K562 (cell line): ENCODE data around the gene CACNA1A. TPM values are rescaled to one million over a fixed set of nuclear protein-coding genes. Genes with fewer than 3 reads are reported as not detected.

ENCODE experiments used
- CC2D1A ChIP-seq: fragments of 450-650 bp; IDR thresholded peaks from 2 replicates; pipeline ENCODE4 v1.6.1; 2017; ENCODE audit warnings: mild to moderate bottlenecking
- CEBPG ChIP-seq, 3 experiments: fragments of 200-800 bp in 1 of 3; sonication (Bioruptor generic) in 1 of 3; sonication (generic) in 1 of 3; formaldehyde crosslinking in 1 of 3; IDR thresholded peaks in 2 of 3; conservative IDR thresholded peaks in 1 of 3; 2 replicates each; pipeline versions ENCODE4 v1.6.1 to v1.8.0; 2016 to 2022; ENCODE audit warnings: missing compliant biosample characterization in 2 of 3, missing genetic modification characterization in 2 of 3, mild to moderate bottlenecking in 1 of 3, missing genetic modification reagents in 1 of 3
- CREB3L1 ChIP-seq: fragments of 450-650 bp; IDR thresholded peaks from 2 replicates; pipeline ENCODE4 v1.6.1; 2014; ENCODE audit warnings: low read depth, mild to moderate bottlenecking, moderate library complexity, borderline replicate concordance
- CREBBP ChIP-seq: IDR thresholded peaks from one replicate; pipeline ENCODE4 v1.6.1; 2012; ENCODE audit warnings: low read depth, mild to moderate bottlenecking, control low read depth, inconsistent platforms, low read length
- CTBP1 ChIP-seq: fragments of 450-650 bp; IDR thresholded peaks from 2 replicates; pipeline ENCODE4 v1.6.1; 2016; ENCODE audit warnings: borderline replicate concordance
- CTCFL ChIP-seq: IDR thresholded peaks from 2 replicates; pipeline ENCODE4 v1.6.1; 2011; ENCODE audit warnings: borderline replicate concordance, low read depth, mild to moderate bottlenecking, moderate library complexity, low read length; ENCODE audit not compliant: insufficient read depth, poor library complexity, severe bottlenecking
- FOS ChIP-seq: IDR thresholded peaks from 3 replicates; pipeline ENCODE4 v1.6.1; 2011; ENCODE audit not compliant: insufficient read length; ENCODE audit errors: extremely low read depth
- HDAC1 ChIP-seq, 2 experiments: fragments of 450-650 bp; IDR thresholded peaks; 2 replicates each; pipeline ENCODE4 v1.6.1; 2016 to 2017; ENCODE audit warnings: inconsistent platforms in 1 of 2, mild to moderate bottlenecking in 1 of 2, moderate library complexity in 1 of 2
- HLTF ChIP-seq: fragments of 450-650 bp; IDR thresholded peaks from 2 replicates; pipeline ENCODE4 v1.6.1; 2016
- NFATC3 ChIP-seq: fragments of 450-650 bp; IDR thresholded peaks from 2 replicates; pipeline ENCODE4 v1.6.1; 2017; ENCODE audit warnings: mild to moderate bottlenecking
- PBX2 ChIP-seq, 2 experiments: IDR thresholded peaks in 1 of 2; conservative IDR thresholded peaks in 1 of 2; 2 replicates each; pipeline ENCODE4 v1.6.1; 2016; ENCODE audit warnings: low read depth in 2 of 2, mild to moderate bottlenecking in 1 of 2, missing compliant biosample characterization in 1 of 2, missing genetic modification characterization in 1 of 2, moderate library complexity in 1 of 2
- POLR2H ChIP-seq: IDR thresholded peaks from 2 replicates; pipeline ENCODE4 v1.6.1; 2016; ENCODE audit warnings: missing genetic modification characterization, low read depth, mild to moderate bottlenecking, control low read depth, missing compliant biosample characterization, moderate library complexity
- PTBP1 ChIP-seq: fragments of 200-400 bp; formaldehyde crosslinking; IDR thresholded peaks from 2 replicates; pipeline ENCODE4 v1.6.1; 2017; ENCODE audit warnings: low read depth, low read length
- SMC3 ChIP-seq: conservative IDR thresholded peaks from 2 replicates; pipeline ENCODE4 v1.6.1; 2011; ENCODE audit warnings: low read depth, low read length, improper control_type of control experiment; ENCODE audit not compliant: insufficient read depth
- XRCC5 ChIP-seq: fragments of 200-400 bp; formaldehyde crosslinking; IDR thresholded peaks from 2 replicates; pipeline ENCODE4 v1.6.1; 2017; ENCODE audit warnings: low read depth, mild to moderate bottlenecking, low read length
- ZFP30 ChIP-seq: fragments of 250-450 bp; sonication (Bioruptor Pico); IDR thresholded peaks from 2 replicates; pipeline ENCODE4 v1.8.0; 2022; ENCODE audit warnings: moderate library complexity, mild to moderate bottlenecking, inconsistent platforms, borderline replicate concordance
- ZFX ChIP-seq: sonication (generic); formaldehyde crosslinking; IDR thresholded peaks from 2 replicates; pipeline ENCODE4 v1.8.0; 2022; ENCODE audit warnings: mild to moderate bottlenecking, missing genetic modification reagents, moderate library complexity
- ZNF436 ChIP-seq: fragments of 250-450, 450-650 bp; sonication (Bioruptor Pico); formaldehyde crosslinking; IDR thresholded peaks from 2 replicates; pipeline ENCODE4 v1.7.0; 2020; ENCODE audit warnings: mild to moderate bottlenecking
- ZNF644 ChIP-seq: fragments of 200-800 bp; sonication (Bioruptor generic); IDR thresholded peaks from 2 replicates; pipeline ENCODE4 v1.6.1; 2016; ENCODE audit warnings: low read depth, missing genetic modification characterization, missing compliant biosample characterization
- polyA plus RNA-seq, 8 experiments: library from polyadenylated mRNA; depleted of rRNA in 4 of 8; stranded (reverse) in 5 of 8; unstranded in 3 of 8; fragments of >200 nt; fragmentation: Nextera tagmentation in 2 of 8; fragmentation: Illumina TruSeq in 1 of 8; extraction: Ambion mirVana in 2 of 8; extraction: Trizol in 1 of 8; gene quantifications; 2 replicates each; pipeline versions ENCODE4 v1.2.1 to v1.2.3, GENCODE V29; 2011 to 2014; ENCODE audit warnings: inconsistent platforms in 1 of 8, missing spikeins in 1 of 8
- total RNA-seq, 7 experiments: library from RNA; depleted of rRNA in 6 of 7; stranded (reverse); fragments of >200 nt in 6 of 7; fragmentation: Illumina TruSeq in 2 of 7; extraction: Trizol in 2 of 7; gene quantifications; 2 replicates each; pipeline versions ENCODE4 v1.2.1 to v1.2.3, GENCODE V29; 2011 to 2021; ENCODE audit warnings: low replicate concordance in 1 of 7

The CACNA1A gene
- total and polyA plus RNA-seq, 9 of the 15 experiments (the other 6 are each of a cell fraction or from before 2014, with no cell fraction given): 0.03 to 0.20 (median 0.09) TPM; not detected in 1

GRCh38 chr19:13212759-13213330 is 293.4 kb downstream of the CACNA1A start (continued):
- TF ChIP-seq HDAC1 (IDR thresholded peaks at IDR 0.05) (peak in 1 of 2 experiments; percentile 40; a peak in 1 of 4 replicates), FOS (no peak), NFATC3 (no peak), CEBPG (CRISPR knock-in tag; IDR thresholded peaks at IDR 0.05) (no peak; the same call in 1 of the 2 replicates), CEBPG (tag; conservative IDR thresholded peaks at IDR 0.05 in 1 of 2, IDR thresholded peaks at IDR 0.05 in 1 of 2) (peak; percentile 32 to 66; a peak in 2 of 4 replicates), ZNF644 (no peak), CC2D1A (0 out of 2 replicates have a peak, but pooled peaks have one; percentile 49), ZFP30 (CRISPR knock-in tag) (no peak), ZFX (no peak), XRCC5 (peak; percentile 71; the same call in 1 of the 2 replicates), PBX2 (CRISPR knock-in tag; IDR thresholded peaks at IDR 0.05; ENCODE audit: low read depth) (no peak), PBX2 (tag; conservative IDR thresholded peaks at IDR 0.05; ENCODE audit: low read depth) (no peak), PTBP1 (peak; percentile 96), HLTF (peak; percentile 67; the same call in 1 of the 2 replicates), CREB3L1 (no peak), CREBBP (no peak), SMC3 (peak; percentile 58), POLR2H (tag) (no peak), CTBP1 (peak; percentile 27; the same call in 1 of the 2 replicates), ZNF436 (CRISPR knock-in tag) (no peak), CTCFL (peak; percentile 27)
